Endothelial cell of umbilical vein (primary cell): ENCODE measurements around the gene SLC35D2. TPM values are rescaled to one million over a fixed set of nuclear protein-coding genes. Genes with fewer than 3 reads are reported as not detected.

Experiments
- BruUV-seq: library from RNA; stranded (reverse); fragments of 400-500 nt; replicated peaks from 2 replicates; lab custom pipeline; 2021; lab: Mats Ljungman, UMichigan
- CTCF ChIA-PET: fragments of 300-600, 350-600 bp; sonication (Branson Sonifier 250); formaldehyde crosslinking; loops from one replicate; lab custom pipeline; 2021; ENCODE audit warnings: antibody characterized with exemption, inconsistent platforms; lab: Charles Lee
- POLR2A ChIA-PET: fragments of 300-600, 350-600 bp; sonication (Branson Sonifier 250); formaldehyde crosslinking; loops from one replicate; lab custom pipeline; 2021; ENCODE audit warnings: antibody characterized with exemption, inconsistent platforms; lab: Charles Lee
- DNase-seq: peaks from one replicate; pipeline ENCODE4 v3.0.0-alpha.2; 2011; ENCODE audit warnings: low read depth, low spot score
- FAIRE-seq: peaks from 2 replicates; lab custom pipeline; 2011; peaks lifted over from hg19 to GRCh38; lab: Jason Lieb, UNC
- H2AFZ ChIP-seq: 2 replicates; pipeline ENCODE4 v1.6.0; 2012; ENCODE audit warnings: low read depth, low read length, control low read depth, inconsistent platforms
- H3K27ac ChIP-seq: 2 replicates; pipeline ENCODE4 v1.5.1; 2011; ENCODE audit warnings: low read depth, mild to moderate bottlenecking, control low read depth, low read length, moderate library complexity; ENCODE audit not compliant: insufficient read depth
- H3K27me3 ChIP-seq, 2 experiments: 2 replicates each; pipeline versions ENCODE4 v1.6.0 to v1.6.1; 2011; ENCODE audit warnings: low read length in 2 of 2, mixed read lengths in 1 of 2; ENCODE audit not compliant: control insufficient read depth in 2 of 2, insufficient read depth in 2 of 2
- H3K36me3 ChIP-seq, 2 experiments: 2 replicates in 1 of 2; 3 replicates in 1 of 2; pipeline ENCODE4 v1.5.1; 2011; ENCODE audit warnings: low read length in 2 of 2, mild to moderate bottlenecking in 1 of 2, moderate library complexity in 1 of 2; ENCODE audit not compliant: control insufficient read depth in 2 of 2, insufficient read depth in 2 of 2; ENCODE audit errors: extremely low read depth in 1 of 2
- H3K4me1 ChIP-seq: 3 replicates; pipeline ENCODE4 v1.5.1; 2011; ENCODE audit warnings: mild to moderate bottlenecking, low read length; ENCODE audit not compliant: control insufficient read depth, insufficient read depth; ENCODE audit errors: extremely low read depth
- H3K4me2 ChIP-seq: 2 replicates; pipeline ENCODE4 v1.6.1; 2011; ENCODE audit warnings: low read length, control low read depth, mixed read lengths; ENCODE audit not compliant: insufficient read depth
- H3K4me3 ChIP-seq, 3 experiments: fragments of 200-600 bp in 1 of 3; sonication (generic), shearing (Covaris generic) in 1 of 3; replicated peaks in 1 of 3; 2 replicates each; pipeline ENCODE4 v1.5.1; 2011 to 2016; ENCODE audit warnings: control low read depth in 3 of 3, low read length in 3 of 3, mild to moderate bottlenecking in 2 of 3, inconsistent platforms in 1 of 3, low read depth in 1 of 3, moderate library complexity in 1 of 3; ENCODE audit not compliant: insufficient read depth in 1 of 3
- H3K79me2 ChIP-seq: 2 replicates; pipeline ENCODE4 v1.6.0; 2012; ENCODE audit warnings: low read length, inconsistent platforms; ENCODE audit not compliant: control insufficient read depth, insufficient read depth
- H3K9ac ChIP-seq: replicated peaks from 2 replicates; pipeline ENCODE3; 2011; ENCODE audit warnings: low read length, control low read depth; ENCODE audit not compliant: insufficient read depth; ENCODE audit errors: extremely low read depth
- H3K9me1 ChIP-seq: replicated peaks from 3 replicates; pipeline ENCODE4 v1.6.0; 2011; ENCODE audit warnings: mild to moderate bottlenecking, low read length; ENCODE audit not compliant: control insufficient read depth, insufficient read depth; ENCODE audit errors: extremely low read depth
- H3K9me3 ChIP-seq: replicated peaks from 2 replicates; pipeline ENCODE4 v1.5.1; 2012; ENCODE audit warnings: low read length, inconsistent platforms; ENCODE audit not compliant: control insufficient read depth, insufficient read depth
- H4K20me1 ChIP-seq: replicated peaks from 2 replicates; pipeline ENCODE3; 2011; ENCODE audit warnings: mild to moderate bottlenecking, low read length; ENCODE audit not compliant: control insufficient read depth, insufficient read depth; ENCODE audit errors: extremely low read depth
- CTCF ChIP-seq, 2 donors: IDR thresholded peaks; 1 replicate in 1 of 2; 2 replicates in 1 of 2; pipeline ENCODE4 v1.5.1; 2011; ENCODE audit warnings: low read length in 2 of 2, mild to moderate bottlenecking in 2 of 2, moderate library complexity in 2 of 2, control low read depth in 1 of 2, inconsistent platforms in 1 of 2, low read depth in 1 of 2; ENCODE audit not compliant: insufficient read depth in 1 of 2; ENCODE audit errors: extremely low read depth in 1 of 2
- GATA2 ChIP-seq: IDR thresholded peaks from 2 replicates; pipeline ENCODE4 v1.7.0; 2011; ENCODE audit warnings: low read depth, mild to moderate bottlenecking, moderate library complexity, mixed read lengths, low read length; ENCODE audit not compliant: insufficient read length, insufficient read depth
- MYC ChIP-seq: IDR thresholded peaks from one replicate; pipeline ENCODE4 v1.6.1; 2011; ENCODE audit warnings: mild to moderate bottlenecking, low read depth, low read length
- dilution Hi-C: fragments of 300-500 bp; cut with MboI; formaldehyde crosslinking; loops from one replicate; pipeline ENCODE4 v1.15.0; 2019; ENCODE audit warnings: low sequenced_read_pairs; ENCODE audit not compliant: extremely low pct_ligation_motif_present
- intact Hi-C: fragments of 100-400 bp; cut with micrococcal nuclease; formaldehyde crosslinking; loops from one replicate; pipeline ENCODE4 v1.10.0; 2022
- polyA plus RNA-seq, 4 experiments: library from polyadenylated mRNA; depleted of rRNA in 3 of 4; stranded (reverse) in 3 of 4; unstranded in 1 of 4; fragments of >200 nt; gene quantifications; 2 replicates each; pipeline versions ENCODE4 v1.2.1 to v1.2.3, GENCODE V29; 2011 to 2012; ENCODE audit warnings: missing spikeins in 1 of 4
- total RNA-seq: library from RNA; stranded (reverse); gene quantifications from 2 replicates; pipeline ENCODE4 v1.2.3, GENCODE V29; 2021

SLC35D2 gene
- total and polyA plus RNA-seq, 2 donors (not counting 3 experiments of a cell fraction or from before 2014, with no cell fraction given): 21.1 to 29.9 TPM

- FAIRE-seq: no peak
These were observed 40.5 kb upstream of the SLC35D2 start for GRCh38 chr9:96423985-96424336.

More at GRCh38 chr9:96423985-96424336, 40.5 kb upstream of the SLC35D2 start:
- ChIA-PET POLR2A (interaction anchor here (0.6 kb wide), 1 partner anchor 19 kb away, joined by 4 read pairs; no protein-coding TSS in a partner anchor), CTCF (no interaction called here)
- H3K9me3 ChIP-seq: no peaks in the 10 kb centered on the region
- no peaks in the 10 kb centered on the region for H3K9me1 ChIP-seq
- intact Hi-C loops (loop anchor here (5.0 kb wide), 1 partner anchor 1117 kb away; no protein-coding TSS in a partner anchor), dilution Hi-C loops (no loop called here)
- no TSS peak for BruUV-seq
- H3K4me1 ChIP-seq: peaks cover 20% of the 10 kb centered on the region
- no peak for DNase-seq
- TF ChIP-seq GATA2: no peak
- no peak for TF ChIP-seq CTCF (IDR thresholded peaks at IDR 0.05; ENCODE audit: extremely low read depth in 1 of 2, insufficient read depth in 1 of 2, low read depth in 1 of 2, low read length in 2 of 2)
- TF ChIP-seq MYC: no peak
- H3K36me3 ChIP-seq: no peaks in the 10 kb centered on the region
- H3K4me2 ChIP-seq: no peak overlapping the region
- H2AFZ ChIP-seq: peak overlapping the region; percentile 22
- H4K20me1 ChIP-seq: no peaks in the 10 kb centered on the region
- no peak overlapping the region for H3K27ac ChIP-seq
- H3K27me3 ChIP-seq: no peaks in the 10 kb centered on the region
- H3K79me2 ChIP-seq: no peaks in the 10 kb centered on the region
- no peak overlapping the region for H3K9ac ChIP-seq
- H3K4me3 ChIP-seq: no peak overlapping the region
